Heart right ventricle (tissue), 16 donors: ENCODE measurements around the gene ARHGDIG. TPM values are rescaled to one million over a fixed set of nuclear protein-coding genes. Genes with fewer than 3 reads are reported as not detected.
"Not testable (repeated sequence)": the region's sequence is repeated elsewhere in the genome, so short reads cannot be mapped to it uniquely, and the experiment has no call there.

ENCODE experiments used
- ATAC-seq, 8 donors: fragments of 200-7000 bp; cut with Tn5 transposase; one replicate each; pipeline ENCODE4 v1.9.1; 2020; ENCODE audit warnings: mild to moderate bottlenecking in 8 of 8, moderate library complexity in 8 of 8, moderate number of reproducible peaks in 1 of 8
- DNase-seq, 2 donors: peaks; one replicate each; pipeline ENCODE4 v3.0.0-alpha.2; 2020
- H3K27ac ChIP-seq, 10 donors: fragments of 200-600 bp; sonication (generic) in 2 of 10; one replicate each; pipeline versions ENCODE4 v1.5.0 to v1.8.0; 2020 to 2022; ENCODE audit warnings: mild to moderate bottlenecking in 3 of 10
- H3K27me3 ChIP-seq, 7 donors: fragments of 200-600 bp; one replicate each; pipeline ENCODE4 v1.8.0; 2021 to 2022; ENCODE audit warnings: mild to moderate bottlenecking in 2 of 7
- H3K36me3 ChIP-seq, 9 donors: fragments of 200-600 bp; sonication (generic) in 1 of 9; one replicate each; pipeline versions ENCODE4 v1.5.0 to v1.8.0; 2020 to 2022; ENCODE audit warnings: mild to moderate bottlenecking in 2 of 9
- H3K4me1 ChIP-seq, 9 donors: fragments of 200-600 bp; sonication (generic) in 1 of 9; one replicate each; pipeline versions ENCODE4 v1.5.0 to v1.8.0; 2020 to 2022; ENCODE audit warnings: mild to moderate bottlenecking in 4 of 9
- H3K4me3 ChIP-seq, 10 donors: fragments of 200-600 bp; sonication (generic) in 2 of 10; one replicate each; pipeline versions ENCODE4 v1.5.0 to v1.8.0; 2020 to 2022; ENCODE audit warnings: mild to moderate bottlenecking in 7 of 10, moderate library complexity in 2 of 10
- H3K9me3 ChIP-seq, 11 donors: fragments of 200-600 bp in 10 of 11; sonication (generic) in 2 of 11; one replicate each; pipeline versions ENCODE4 v1.5.0 to v1.8.0; 2013 to 2022; ENCODE audit warnings: mild to moderate bottlenecking in 2 of 11, control low read depth in 1 of 11, moderate library complexity in 1 of 11
- WGBS, 2 donors: extraction: QIAGEN DNeasy Blood & Tissue Kit; methylation state at CpG; one replicate each; pipeline ENCODE4 v1.1.7; 2013; ENCODE audit warnings: inconsistent platforms in 1 of 2; 5-methylcytosine and 5-hydroxymethylcytosine counted together
- intact Hi-C, 10 donors: fragments of 100-400 bp; cut with DNase I; formaldehyde crosslinking; loops; one replicate each; pipeline versions ENCODE4 v1.11.1 to v1.14.2; 2022
- polyA plus RNA-seq, 2 donors: library from polyadenylated mRNA; stranded (reverse); fragments of 200-250 nt; gene quantifications; one replicate each; pipeline ENCODE4 v1.2.3, GENCODE V29; 2013
- total RNA-seq, 10 donors: library from RNA; stranded (reverse); fragmentation: NEBNext Ultra II Directional in 3 of 10; extraction: Animal tissue kit (Norgen Biotek cat#: 25700) in 3 of 10; gene quantifications; one replicate each; pipeline versions ENCODE4 v1.2.1 to v1.2.4, GENCODE V29; 2021 to 2023
- TF ChIP-seq, protein P1 (sequence below), 9 donors: fragments of 200-600 bp; sonication (generic) in 2 of 9; IDR thresholded peaks; one replicate each; pipeline versions ENCODE4 v1.5.0 to v1.8.0; 2021 to 2022; ENCODE audit warnings: antibody characterized with exemption in 9 of 9, mild to moderate bottlenecking in 5 of 9, moderate library complexity in 1 of 9
- donor health status: Arrhythmogenic right ventricular cardiomyopathy.
- donor health status: ischemic (EF 13 %, LVEDD 7.1; RV severe dilation, severe dysfunction).
- donor health status: healthy with polysubstance abuse.
- donor health status: DM: no; HTN: yes; CAD: no.
- donor health status: DM: no; HTN: no; CAD: no.
- donor health status: ischemic (EF 25% LVEDD 6.9; RV normal size, moderate dysfunction).
- donor health status: ischemic (EF 25% LVEDD 5.7; RV mildly dilated, moderate dysfunction).
- donor health status: healthy.
- donor health status: DM: yes; HTN: yes; CAD: no.
- donor health status: Ischemic cardiomyopathy.
- donor health status: ischemic (EF 35%, LVEDD 5.7; RV mildly dilated, moderate dysfunction).
- donor health status: nonischemic (EF 11% LVEDD 7.7; RV severe dilation, severe dysfunction).
- donor health status: DM: yes; HTN: yes; CAD: no.
- donor health status: PGD.
- donor health status: ischemic (EF 29% LVEDD 5.4; RV normal size, mild dysfunction).
- donor health status: nonischemic (EF 23%, LVEDD 6.1; RV moderate dilation, normal function).

ARHGDIG gene
- total and polyA plus RNA-seq, 12 donors = 0.17 to 16.9 (median 9.1) TPM

DNA sequence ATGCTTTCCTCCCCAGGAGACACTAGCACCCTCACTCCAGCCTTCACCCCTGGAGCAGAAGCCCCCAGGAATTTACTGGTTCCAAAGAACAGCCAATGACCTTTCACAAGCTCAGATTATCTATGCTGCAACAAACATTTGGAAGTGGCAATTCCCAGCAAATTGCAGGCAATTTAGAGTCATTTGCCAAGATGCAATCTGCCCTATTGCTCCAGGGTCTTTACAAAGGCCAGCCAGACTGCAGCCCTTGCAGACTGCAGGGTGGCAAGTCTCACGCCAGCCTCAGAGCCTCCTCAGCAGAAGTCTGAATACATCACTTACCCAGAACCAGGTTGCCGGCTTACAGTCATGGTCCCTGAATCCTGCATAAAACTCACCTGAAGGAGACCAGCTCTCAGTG is 50.4 kb downstream of the ARHGDIG start:
- TF ChIP-seq, protein P1, sequence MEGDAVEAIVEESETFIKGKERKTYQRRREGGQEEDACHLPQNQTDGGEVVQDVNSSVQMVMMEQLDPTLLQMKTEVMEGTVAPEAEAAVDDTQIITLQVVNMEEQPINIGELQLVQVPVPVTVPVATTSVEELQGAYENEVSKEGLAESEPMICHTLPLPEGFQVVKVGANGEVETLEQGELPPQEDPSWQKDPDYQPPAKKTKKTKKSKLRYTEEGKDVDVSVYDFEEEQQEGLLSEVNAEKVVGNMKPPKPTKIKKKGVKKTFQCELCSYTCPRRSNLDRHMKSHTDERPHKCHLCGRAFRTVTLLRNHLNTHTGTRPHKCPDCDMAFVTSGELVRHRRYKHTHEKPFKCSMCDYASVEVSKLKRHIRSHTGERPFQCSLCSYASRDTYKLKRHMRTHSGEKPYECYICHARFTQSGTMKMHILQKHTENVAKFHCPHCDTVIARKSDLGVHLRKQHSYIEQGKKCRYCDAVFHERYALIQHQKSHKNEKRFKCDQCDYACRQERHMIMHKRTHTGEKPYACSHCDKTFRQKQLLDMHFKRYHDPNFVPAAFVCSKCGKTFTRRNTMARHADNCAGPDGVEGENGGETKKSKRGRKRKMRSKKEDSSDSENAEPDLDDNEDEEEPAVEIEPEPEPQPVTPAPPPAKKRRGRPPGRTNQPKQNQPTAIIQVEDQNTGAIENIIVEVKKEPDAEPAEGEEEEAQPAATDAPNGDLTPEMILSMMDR (IDR thresholded peaks at IDR 0.05) = no peak
- no peaks in the 10 kb centered on the region for H3K27me3 ChIP-seq
- no peak for ATAC-seq
- intact Hi-C loops = no loop called here
- no peaks in the 10 kb centered on the region for H3K36me3 ChIP-seq
- no peak for DNase-seq
- H3K4me3 ChIP-seq = no peak overlapping the region
- WGBS, 2 donors = 81 to 90% methylated on average over 2 of the region's 2 CpGs
- peaks cover 3 to 54% (median 21%) of the 10 kb centered on the region in 9 donors for H3K4me1 ChIP-seq
- H3K9me3 ChIP-seq = no peaks in the 10 kb centered on the region
- no peak overlapping the region for H3K27ac ChIP-seq

- H3K9me3 ChIP-seq, intact Hi-C loops, H3K27me3 ChIP-seq, DNase-seq, H3K36me3 ChIP-seq, H3K27ac ChIP-seq, H3K4me3 ChIP-seq: not testable (repeated sequence)
- ATAC-seq = peak in 1 of 8 donors; percentile 32
- peaks cover 3 to 54% (median 21%) of the 10 kb centered on the region in 9 donors for H3K4me1 ChIP-seq
- 62 to 76% methylated on average over 6 of the region's 6 CpGs for WGBS, 2 donors
These were observed 50.9 kb downstream of the ARHGDIG start for GRCh38 chr16:331181-331814.

Other genes with a start within 250 kb of the ARHGDIG start
- gene POLR3K, start 227.0 kb upstream of the ARHGDIG start, total RNA-seq = 10 to 100 TPM in 7 of 10 donors, 1 to 10 TPM in 3; 9.1 to 11.8 (median 10.5) TPM
- gene POLR3K, start 227.0 kb upstream of the ARHGDIG start, polyA plus RNA-seq = 10 to 100 TPM in 1 of 2 donors, 1 to 10 TPM in 1; 6.7 to 19.2 TPM
- gene SNRNP25, start 226.8 kb upstream of the ARHGDIG start, total RNA-seq = 10 to 100 TPM; 45.6 to 86.6 (median 56.6) TPM
- 100 to 1,000 TPM in 1 of 2 donors, 10 to 100 TPM in 1; 80.4 to 109 TPM for gene SNRNP25, start 226.8 kb upstream of the ARHGDIG start, polyA plus RNA-seq
- gene RHBDF1, start 208.0 kb upstream of the ARHGDIG start, total RNA-seq = 10 to 100 TPM; 18.5 to 27.8 (median 24.3) TPM
- gene RHBDF1, start 208.0 kb upstream of the ARHGDIG start, polyA plus RNA-seq = 10 to 100 TPM; 36.9 to 89.8 TPM
- gene MPG, start 202.4 kb upstream of the ARHGDIG start, total RNA-seq = 10 to 100 TPM; 32.2 to 44.7 (median 38.6) TPM
- 10 to 100 TPM; 68.2 to 88.5 TPM for gene MPG, start 202.4 kb upstream of the ARHGDIG start, polyA plus RNA-seq
- 10 to 100 TPM; 19.0 to 28.8 (median 22.3) TPM for gene NPRL3, start 141.9 kb upstream of the ARHGDIG start, total RNA-seq
- 10 to 100 TPM; 16.2 to 19.6 TPM for gene NPRL3, start 141.9 kb upstream of the ARHGDIG start, polyA plus RNA-seq
- not detected for gene HBZ, start 127.9 kb upstream of the ARHGDIG start, total RNA-seq
- gene HBZ, start 127.9 kb upstream of the ARHGDIG start, polyA plus RNA-seq = under 1 TPM in 1 of 2 donors, not detected in 1; 0.14 TPM
- under 1 TPM in 2 of 10 donors, not detected in 8; 0.56 to 0.61 TPM for gene HBM, start 114.6 kb upstream of the ARHGDIG start, total RNA-seq
- gene HBM, start 114.6 kb upstream of the ARHGDIG start, polyA plus RNA-seq = not detected
- 1,000 to 10,000 TPM in 1 of 10 donors, 100 to 1,000 TPM in 5, 10 to 100 TPM in 4; 78.7 to 1,146 (median 107) TPM for gene HBA2, start 107.7 kb upstream of the ARHGDIG start, total RNA-seq
- 10 to 100 TPM in 1 of 2 donors, 1 to 10 TPM in 1; 2.9 to 84.6 TPM for gene HBA2, start 107.7 kb upstream of the ARHGDIG start, polyA plus RNA-seq
- 1,000 to 10,000 TPM in 1 of 10 donors, 100 to 1,000 TPM in 9; 114 to 1,150 (median 192) TPM for gene HBA1, start 103.9 kb upstream of the ARHGDIG start, total RNA-seq
- gene HBA1, start 103.9 kb upstream of the ARHGDIG start, polyA plus RNA-seq = 10 to 100 TPM in 1 of 2 donors, 1 to 10 TPM in 1; 2.1 to 27.1 TPM
- gene HBQ1, start 100.1 kb upstream of the ARHGDIG start, total RNA-seq = not detected
- gene HBQ1, start 100.1 kb upstream of the ARHGDIG start, polyA plus RNA-seq = under 1 TPM in 1 of 2 donors, not detected in 1; 0.09 TPM
- gene LUC7L, start 51.1 kb upstream of the ARHGDIG start, total RNA-seq = 10 to 100 TPM; 14.4 to 29.7 (median 20.4) TPM
- 100 to 1,000 TPM in 1 of 2 donors, 10 to 100 TPM in 1; 21.3 to 139 TPM for gene LUC7L, start 51.1 kb upstream of the ARHGDIG start, polyA plus RNA-seq
- gene FAM234A, start 45.8 kb upstream of the ARHGDIG start, total RNA-seq = 100 to 1,000 TPM; 114 to 200 (median 161) TPM
- gene FAM234A, start 45.8 kb upstream of the ARHGDIG start, polyA plus RNA-seq = 10 to 100 TPM; 70.5 to 97.9 TPM
- 10 to 100 TPM in 6 of 10 donors, 1 to 10 TPM in 4; 7.5 to 18.2 (median 12.5) TPM for gene RGS11, start 4.6 kb upstream of the ARHGDIG start, total RNA-seq
- 10 to 100 TPM in 1 of 2 donors, 1 to 10 TPM in 1; 1.9 to 36.4 TPM for gene RGS11, start 4.6 kb upstream of the ARHGDIG start, polyA plus RNA-seq
- 10 to 100 TPM in 1 of 10 donors, 1 to 10 TPM in 8, under 1 TPM in 1; 0.55 to 14.0 (median 3.2) TPM for gene PDIA2, start 2.6 kb downstream of the ARHGDIG start, total RNA-seq
- gene PDIA2, start 2.6 kb downstream of the ARHGDIG start, polyA plus RNA-seq = 1 to 10 TPM in 1 of 2 donors, under 1 TPM in 1; 0.32 to 2.6 TPM
- 10 to 100 TPM in 4 of 10 donors, 1 to 10 TPM in 6; 7.7 to 16.1 (median 9.2) TPM for gene AXIN1, start 72.1 kb downstream of the ARHGDIG start, total RNA-seq
- 10 to 100 TPM in 1 of 2 donors, 1 to 10 TPM in 1; 9.4 to 14.9 TPM for gene AXIN1, start 72.1 kb downstream of the ARHGDIG start, polyA plus RNA-seq
- 10 to 100 TPM; 64.9 to 78.6 (median 74.6) TPM for gene MRPL28, start 89.9 kb downstream of the ARHGDIG start, total RNA-seq
- 100 to 1,000 TPM; 134 to 169 TPM for gene MRPL28, start 89.9 kb downstream of the ARHGDIG start, polyA plus RNA-seq
- 10 to 100 TPM; 27.1 to 57.3 (median 33.1) TPM for gene PGAP6, start 101.4 kb downstream of the ARHGDIG start, total RNA-seq
- gene PGAP6, start 101.4 kb downstream of the ARHGDIG start, polyA plus RNA-seq = 10 to 100 TPM; 27.8 to 45.3 TPM
- gene NME4, start 116.6 kb downstream of the ARHGDIG start, total RNA-seq = 10 to 100 TPM; 57.8 to 97.0 (median 75.4) TPM
- 10 to 100 TPM; 48.1 to 97.2 TPM for gene NME4, start 116.6 kb downstream of the ARHGDIG start, polyA plus RNA-seq
- gene DECR2, start 121.3 kb downstream of the ARHGDIG start, total RNA-seq = 10 to 100 TPM in 7 of 10 donors, 1 to 10 TPM in 3; 7.0 to 17.4 (median 11.6) TPM
- 10 to 100 TPM in 1 of 2 donors, 1 to 10 TPM in 1; 9.3 to 26.0 TPM for gene DECR2, start 121.3 kb downstream of the ARHGDIG start, polyA plus RNA-seq
- gene RAB11FIP3, start 145.1 kb downstream of the ARHGDIG start, total RNA-seq = 10 to 100 TPM; 16.6 to 40.3 (median 30.4) TPM
- 10 to 100 TPM; 22.7 to 28.5 TPM for gene RAB11FIP3, start 145.1 kb downstream of the ARHGDIG start, polyA plus RNA-seq
- 10 to 100 TPM; 11.1 to 23.4 (median 15.3) TPM for gene CAPN15, start 247.1 kb downstream of the ARHGDIG start, total RNA-seq
- gene CAPN15, start 247.1 kb downstream of the ARHGDIG start, polyA plus RNA-seq = 10 to 100 TPM; 19.2 to 39.5 TPM